Thyroid gland (tissue), 4 donors: ENCODE data around the gene ST3GAL3. TPM values are rescaled to one million over a fixed set of nuclear protein-coding genes. Genes with fewer than 3 reads are reported as not detected.

Source experiments
- DNase-seq, 2 donors: peaks; one replicate each; pipeline ENCODE4 v3.0.0-alpha.2; 2019
- H3K27ac ChIP-seq, 3 donors: fragments of 200-600 bp; sonication (generic); 1 replicate in 2 of 3; 2 replicates in 1 of 3; pipeline ENCODE4 v1.5.1; 2016 to 2019; ENCODE audit warnings: mild to moderate bottlenecking in 1 of 3, moderate library complexity in 1 of 3
- H3K27me3 ChIP-seq: fragments of 200-600 bp; sonication (generic); one replicate; pipeline ENCODE4 v1.5.1; 2019
- H3K36me3 ChIP-seq, 2 donors: fragments of 200-600 bp; sonication (generic); one replicate each; pipeline ENCODE4 v1.5.1; 2016 to 2019
- H3K4me1 ChIP-seq, 2 donors: fragments of 200-600 bp; sonication (generic); one replicate each; pipeline ENCODE4 v1.5.1; 2017 to 2019
- H3K4me3 ChIP-seq, 3 donors: fragments of 200-600 bp; sonication (generic); replicated peaks in 1 of 3; 1 replicate in 2 of 3; 2 replicates in 1 of 3; pipeline ENCODE4 v1.5.1; 2016; ENCODE audit warnings: mild to moderate bottlenecking in 1 of 3
- H3K9me3 ChIP-seq: fragments of 200-600 bp; sonication (generic); one replicate; pipeline ENCODE4 v1.5.1; 2017
- POLR2A ChIP-seq, 2 donors: fragments of 450-650 bp; IDR thresholded peaks; one replicate each; pipeline ENCODE4 v1.6.1; 2017; ENCODE audit warnings: antibody characterized with exemption in 2 of 2, mild to moderate bottlenecking in 2 of 2, moderate library complexity in 1 of 2
- WGBS, 2 donors: methylation state at CpG; one replicate each; pipeline ENCODE4 v1.1.5; 2017; 5-methylcytosine and 5-hydroxymethylcytosine counted together
- intact Hi-C: fragments of 100-400 bp; cut with DNase I; formaldehyde crosslinking; loops from one replicate; pipeline ENCODE4 v1.15.1; 2023
- total RNA-seq, 4 donors: library from RNA; depleted of rRNA; stranded (reverse); fragments of >200 nt; gene quantifications; one replicate each; pipeline ENCODE4 v1.2.3, GENCODE V29; 2016
- TF ChIP-seq, protein P1 (sequence below), 6 experiments: fragments of 200-600 bp in 3 of 6; fragments of 450-650 bp in 3 of 6; sonication (generic) in 3 of 6; IDR thresholded peaks; one replicate each; pipeline ENCODE4 v1.5.1; 2016 to 2019; ENCODE audit warnings: antibody characterized with exemption in 6 of 6, mild to moderate bottlenecking in 2 of 6, inconsistent platforms in 1 of 6, moderate library complexity in 1 of 6

Gene ST3GAL3
- total RNA-seq, 4 donors from 2014 or later, result 12.1 to 17.7 (median 14.3) TPM

GRCh38 chr1:43856188-43856587, 148.9 kb downstream of the ST3GAL3 start:
- no peaks in the 10 kb centered on the region for H3K36me3 ChIP-seq
- TF ChIP-seq, protein P1, sequence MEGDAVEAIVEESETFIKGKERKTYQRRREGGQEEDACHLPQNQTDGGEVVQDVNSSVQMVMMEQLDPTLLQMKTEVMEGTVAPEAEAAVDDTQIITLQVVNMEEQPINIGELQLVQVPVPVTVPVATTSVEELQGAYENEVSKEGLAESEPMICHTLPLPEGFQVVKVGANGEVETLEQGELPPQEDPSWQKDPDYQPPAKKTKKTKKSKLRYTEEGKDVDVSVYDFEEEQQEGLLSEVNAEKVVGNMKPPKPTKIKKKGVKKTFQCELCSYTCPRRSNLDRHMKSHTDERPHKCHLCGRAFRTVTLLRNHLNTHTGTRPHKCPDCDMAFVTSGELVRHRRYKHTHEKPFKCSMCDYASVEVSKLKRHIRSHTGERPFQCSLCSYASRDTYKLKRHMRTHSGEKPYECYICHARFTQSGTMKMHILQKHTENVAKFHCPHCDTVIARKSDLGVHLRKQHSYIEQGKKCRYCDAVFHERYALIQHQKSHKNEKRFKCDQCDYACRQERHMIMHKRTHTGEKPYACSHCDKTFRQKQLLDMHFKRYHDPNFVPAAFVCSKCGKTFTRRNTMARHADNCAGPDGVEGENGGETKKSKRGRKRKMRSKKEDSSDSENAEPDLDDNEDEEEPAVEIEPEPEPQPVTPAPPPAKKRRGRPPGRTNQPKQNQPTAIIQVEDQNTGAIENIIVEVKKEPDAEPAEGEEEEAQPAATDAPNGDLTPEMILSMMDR (IDR thresholded peaks at IDR 0.05), result no peak
- no peak for TF ChIP-seq POLR2A (IDR thresholded peaks at IDR 0.05)
- H3K27ac ChIP-seq, result no peak overlapping the region
- no peaks in the 10 kb centered on the region for H3K27me3 ChIP-seq
- 92 to 96% methylated on average over 5 of the region's 5 CpGs for WGBS, 2 donors
- peaks cover 0 to 10% of the 10 kb centered on the region in 2 donors for H3K4me1 ChIP-seq
- DNase-seq, result no peak
- intact Hi-C loops, result no loop called here
- H3K9me3 ChIP-seq, result no peaks in the 10 kb centered on the region
- no peak overlapping the region for H3K4me3 ChIP-seq

- intact Hi-C loops, result no loop called here
- Histone ChIP-seq H3K27me3 (no peaks in the 10 kb centered on the region), H3K4me1 (peaks cover 0 to 10% of the 10 kb centered on the region in 2 donors)
Observed at GRCh38 chr1:43857163-43857562, 149.8 kb downstream of the ST3GAL3 start.

GRCh38 chr1:43858324-43858723, 151.0 kb downstream of the ST3GAL3 start:
- peaks cover 0 to 10% of the 10 kb centered on the region in 2 donors for H3K4me1 ChIP-seq
- H3K27me3 ChIP-seq, result no peaks in the 10 kb centered on the region
- no peak for TF ChIP-seq POLR2A (IDR thresholded peaks at IDR 0.05)
- TF ChIP-seq, protein P1 (IDR thresholded peaks at IDR 0.05), result no peak
- WGBS, 2 donors, result 11 to 23% methylated on average over 2 of the region's 2 CpGs
- H3K27ac ChIP-seq, result no peak overlapping the region
- H3K4me3 ChIP-seq, result no peak overlapping the region
- no peaks in the 10 kb centered on the region for H3K36me3 ChIP-seq
- H3K9me3 ChIP-seq, result no peaks in the 10 kb centered on the region
- DNase-seq, result peak; percentile 90 to 92
- intact Hi-C loops, result no loop called here

More at GRCh38 chr1:43857163-43857562, 149.8 kb downstream of the ST3GAL3 start:
- Histone ChIP-seq H3K9me3 (no peaks in the 10 kb centered on the region), H3K4me3 (no peak overlapping the region), H3K27ac (no peak overlapping the region), H3K36me3 (no peaks in the 10 kb centered on the region)
- TF ChIP-seq, protein P1 (IDR thresholded peaks at IDR 0.05), result no peak
- no peak for TF ChIP-seq POLR2A (IDR thresholded peaks at IDR 0.05)
- no peak for DNase-seq

- H3K4me3 ChIP-seq, result no peak overlapping the region
- H3K27ac ChIP-seq, result no peak overlapping the region
- no peaks in the 10 kb centered on the region for H3K36me3 ChIP-seq
- H3K4me1 ChIP-seq, result peaks cover 0 to 10% of the 10 kb centered on the region in 2 donors
- H3K9me3 ChIP-seq, result no peaks in the 10 kb centered on the region
- no peak for DNase-seq
- WGBS, 2 donors, result 72 to 77% methylated on average over 3 of the region's 3 CpGs
- intact Hi-C loops, result no loop called here
- TF ChIP-seq, protein P1 (IDR thresholded peaks at IDR 0.05), result no peak
- TF ChIP-seq POLR2A (IDR thresholded peaks at IDR 0.05), result no peak
- H3K27me3 ChIP-seq, result no peaks in the 10 kb centered on the region
Observed at GRCh38 chr1:43861337-43861736, 154.0 kb downstream of the ST3GAL3 start.

GRCh38 chr1:43861988-43862735, 154.8 kb downstream of the ST3GAL3 start:
- no peak for TF ChIP-seq POLR2A (IDR thresholded peaks at IDR 0.05)
- TF ChIP-seq, protein P1 (IDR thresholded peaks at IDR 0.05), result no peak
- H3K4me1 ChIP-seq, result peaks cover 0 to 10% of the 10 kb centered on the region in 2 donors

More at GRCh38 chr1:43861988-43862735, 154.8 kb downstream of the ST3GAL3 start:
- H3K27me3 ChIP-seq, result no peaks in the 10 kb centered on the region
- intact Hi-C loops, result no loop called here
- 91 to 92% methylated on average over 7 of the region's 7 CpGs for WGBS, 2 donors
- H3K36me3 ChIP-seq, result no peaks in the 10 kb centered on the region
- no peaks in the 10 kb centered on the region for H3K9me3 ChIP-seq
- no peak overlapping the region for H3K4me3 ChIP-seq
- no peak overlapping the region for H3K27ac ChIP-seq
- no peak for DNase-seq
